Osteoblast (primary cell): ENCODE measurements around the gene ADGRL3. TPM values are rescaled to one million over a fixed set of nuclear protein-coding genes. Genes with fewer than 3 reads are reported as not detected.

Experiments used
- DNase-seq: peaks from one replicate; pipeline ENCODE4 v3.0.0; 2011; ENCODE audit warnings: low spot score, mixed read lengths; ENCODE audit not compliant: insufficient read length; ENCODE audit errors: missing footprints
- H2AFZ ChIP-seq: 2 replicates; pipeline ENCODE4 v1.6.0; 2011; ENCODE audit warnings: mild to moderate bottlenecking, low read length
- H3K27ac ChIP-seq: 2 replicates; pipeline ENCODE4 v1.5.1; 2011; ENCODE audit warnings: mild to moderate bottlenecking, low read depth, low read length, moderate library complexity
- H3K27me3 ChIP-seq: 2 replicates; pipeline ENCODE4 v1.6.0; 2012; ENCODE audit warnings: mild to moderate bottlenecking, control low read depth, inconsistent platforms, low read length, moderate library complexity; ENCODE audit not compliant: insufficient read depth
- H3K36me3 ChIP-seq: 2 replicates; pipeline ENCODE4 v1.5.1; 2011; ENCODE audit warnings: mild to moderate bottlenecking, low read length, control low read depth, moderate library complexity; ENCODE audit not compliant: insufficient read depth
- H3K4me1 ChIP-seq: 2 replicates; pipeline ENCODE4 v1.5.1; 2011; ENCODE audit warnings: mild to moderate bottlenecking, low read length, control low read depth, moderate library complexity; ENCODE audit not compliant: insufficient read depth
- H3K4me2 ChIP-seq: 2 replicates; pipeline ENCODE4 v1.6.0; 2011; ENCODE audit warnings: mild to moderate bottlenecking, low read length; ENCODE audit not compliant: insufficient read depth
- H3K4me3 ChIP-seq: fragments of 200-600 bp; sonication (generic); 3 replicates; pipeline ENCODE4 v1.5.1; 2012; ENCODE audit warnings: mild to moderate bottlenecking, low read length, inconsistent platforms; ENCODE audit not compliant: insufficient read depth
- H3K79me2 ChIP-seq: 2 replicates; pipeline ENCODE4 v1.6.0; 2012; ENCODE audit warnings: mild to moderate bottlenecking, low read length, control low read depth, inconsistent platforms; ENCODE audit not compliant: insufficient read depth
- H3K9me3 ChIP-seq: 2 replicates; pipeline ENCODE4 v1.5.1; 2011; ENCODE audit warnings: low read depth, low read length, control low read depth
- H4K20me1 ChIP-seq: 2 replicates; pipeline ENCODE4 v1.6.0; 2012; ENCODE audit warnings: mild to moderate bottlenecking, low read length, control low read depth; ENCODE audit not compliant: insufficient read depth
- total RNA-seq: library from RNA; depleted of rRNA; stranded (reverse); fragments of >200 nt; gene quantifications from 2 replicates; pipeline ENCODE4 v1.2.3, GENCODE V29; 2012
- TF ChIP-seq, protein P1 (sequence below): IDR thresholded peaks from 2 replicates; pipeline ENCODE4 v1.5.1; 2011; ENCODE audit warnings: mild to moderate bottlenecking, low read depth, low read length, moderate library complexity; ENCODE audit errors: extremely low read depth

Gene ADGRL3
- total RNA-seq, 1 donor = not detected

DNA sequence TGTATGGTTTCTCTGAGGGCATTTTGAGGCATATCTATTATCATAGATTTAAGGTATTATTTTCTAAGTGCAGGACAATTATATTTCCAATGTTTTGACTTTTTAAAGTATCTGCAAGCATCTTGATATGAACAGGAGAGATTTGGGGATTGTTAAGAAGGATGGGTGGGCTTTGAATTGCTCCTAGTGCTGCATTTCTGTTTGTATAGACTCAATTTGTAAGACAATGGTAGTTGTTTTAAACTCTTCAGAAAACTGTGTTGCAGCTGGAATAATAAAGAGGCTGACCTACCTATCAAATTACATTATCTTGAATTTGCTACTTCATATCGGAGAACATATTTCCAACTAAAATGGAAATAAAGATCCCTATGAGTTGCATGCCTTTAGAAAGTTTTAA, 570.3 kb downstream of the ADGRL3 start:
- Histone ChIP-seq H4K20me1 (no peaks in the 10 kb centered on the region), H3K4me1 (no peaks in the 10 kb centered on the region), H3K4me2 (no peak overlapping the region), H3K36me3 (no peaks in the 10 kb centered on the region), H3K79me2 (no peaks in the 10 kb centered on the region), H3K9me3 (peaks cover 4% of the 10 kb centered on the region), H3K27ac (no peak overlapping the region), H3K4me3 (no peak overlapping the region), H3K27me3 (no peaks in the 10 kb centered on the region), H2AFZ (no peak overlapping the region)
- TF ChIP-seq, protein P1, sequence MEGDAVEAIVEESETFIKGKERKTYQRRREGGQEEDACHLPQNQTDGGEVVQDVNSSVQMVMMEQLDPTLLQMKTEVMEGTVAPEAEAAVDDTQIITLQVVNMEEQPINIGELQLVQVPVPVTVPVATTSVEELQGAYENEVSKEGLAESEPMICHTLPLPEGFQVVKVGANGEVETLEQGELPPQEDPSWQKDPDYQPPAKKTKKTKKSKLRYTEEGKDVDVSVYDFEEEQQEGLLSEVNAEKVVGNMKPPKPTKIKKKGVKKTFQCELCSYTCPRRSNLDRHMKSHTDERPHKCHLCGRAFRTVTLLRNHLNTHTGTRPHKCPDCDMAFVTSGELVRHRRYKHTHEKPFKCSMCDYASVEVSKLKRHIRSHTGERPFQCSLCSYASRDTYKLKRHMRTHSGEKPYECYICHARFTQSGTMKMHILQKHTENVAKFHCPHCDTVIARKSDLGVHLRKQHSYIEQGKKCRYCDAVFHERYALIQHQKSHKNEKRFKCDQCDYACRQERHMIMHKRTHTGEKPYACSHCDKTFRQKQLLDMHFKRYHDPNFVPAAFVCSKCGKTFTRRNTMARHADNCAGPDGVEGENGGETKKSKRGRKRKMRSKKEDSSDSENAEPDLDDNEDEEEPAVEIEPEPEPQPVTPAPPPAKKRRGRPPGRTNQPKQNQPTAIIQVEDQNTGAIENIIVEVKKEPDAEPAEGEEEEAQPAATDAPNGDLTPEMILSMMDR = no peak
- no peak for DNase-seq

DNA sequence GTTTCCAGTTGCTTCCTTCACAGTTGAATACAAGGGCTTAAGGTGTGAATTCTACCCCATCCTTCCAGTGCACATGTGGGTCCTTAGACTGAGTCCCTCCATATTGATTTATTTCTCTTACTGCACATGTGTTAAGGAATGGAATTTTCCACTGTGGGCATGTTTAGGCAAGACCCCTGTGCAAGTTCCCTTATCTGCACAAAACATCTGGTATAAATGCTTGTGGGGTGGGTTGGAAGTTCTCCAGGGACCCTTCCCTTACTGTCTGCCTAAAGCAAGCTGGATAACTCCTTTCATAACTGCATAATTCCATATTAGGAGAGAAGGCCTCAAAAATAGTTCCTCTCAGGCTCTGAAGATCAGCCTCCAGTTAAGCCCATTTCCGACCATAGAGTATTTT, 570.9 kb downstream of the ADGRL3 start:
- Histone ChIP-seq H3K27me3 (no peaks in the 10 kb centered on the region), H3K4me2 (no peak overlapping the region), H3K79me2 (no peaks in the 10 kb centered on the region), H3K4me3 (no peak overlapping the region), H3K4me1 (no peaks in the 10 kb centered on the region), H2AFZ (no peak overlapping the region), H3K9me3 (peaks cover 4% of the 10 kb centered on the region), H3K36me3 (no peaks in the 10 kb centered on the region), H4K20me1 (no peaks in the 10 kb centered on the region), H3K27ac (no peak overlapping the region)
- no peak for DNase-seq
- TF ChIP-seq, protein P1 = no peak

DNA sequence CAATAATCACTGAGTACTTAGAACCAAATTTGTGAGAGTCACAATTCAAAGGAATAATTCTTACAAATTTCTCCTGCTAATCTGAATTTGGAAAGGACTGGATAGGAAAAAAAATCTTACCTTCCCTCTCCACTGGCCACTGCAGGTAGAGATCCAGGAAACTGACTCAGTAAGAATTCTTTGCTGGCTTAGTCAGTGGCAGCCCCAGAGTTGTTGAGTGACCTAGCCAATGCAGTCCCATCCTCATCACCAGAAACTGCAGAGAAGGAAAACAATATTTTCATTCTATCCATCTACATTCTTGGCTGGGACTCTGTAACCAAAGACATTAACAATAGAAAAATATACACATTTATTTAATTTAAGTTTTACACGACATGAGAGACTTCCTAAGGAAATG, 572.0 kb downstream of the ADGRL3 start:
- Histone ChIP-seq H2AFZ (no peak overlapping the region), H3K79me2 (no peaks in the 10 kb centered on the region), H4K20me1 (no peaks in the 10 kb centered on the region), H3K27me3 (no peaks in the 10 kb centered on the region), H3K9me3 (peaks cover 4% of the 10 kb centered on the region), H3K4me3 (no peak overlapping the region), H3K4me1 (no peaks in the 10 kb centered on the region), H3K4me2 (no peak overlapping the region), H3K36me3 (no peaks in the 10 kb centered on the region), H3K27ac (no peak overlapping the region)
- DNase-seq = no peak
- TF ChIP-seq, protein P1 = no peak

DNA sequence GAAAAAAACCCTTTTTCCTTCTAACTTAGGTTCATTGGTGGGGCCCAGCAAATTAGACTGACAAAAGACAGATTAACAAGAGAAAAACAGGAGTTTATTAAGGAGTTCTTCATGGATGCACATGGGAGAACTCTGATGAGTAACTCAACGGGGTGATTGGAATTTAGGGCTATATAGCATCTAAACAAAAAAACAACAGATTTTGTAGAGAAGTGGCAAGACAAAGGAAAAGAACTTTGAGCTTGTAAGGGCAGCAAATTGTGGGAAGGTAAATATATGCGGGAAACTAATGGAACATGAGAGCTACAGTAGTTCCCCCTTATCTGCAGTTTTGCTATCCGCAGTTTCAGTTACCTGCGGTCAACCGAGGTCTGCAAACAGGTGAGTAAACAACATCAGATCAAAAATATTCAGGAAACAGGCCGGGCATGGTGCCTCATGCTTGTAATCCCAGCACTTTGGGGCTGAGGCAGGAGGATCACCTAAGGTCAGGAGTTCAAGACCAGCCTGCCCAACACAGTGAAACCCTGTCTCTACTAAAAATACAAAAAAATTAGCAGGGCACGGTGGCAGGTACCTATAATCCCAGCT, 573.6 kb downstream of the ADGRL3 start:
- H3K36me3 ChIP-seq = no peaks in the 10 kb centered on the region
- TF ChIP-seq, protein P1 = no peak
- H3K4me2 ChIP-seq = no peak overlapping the region

More for the DNA sequence above, 573.6 kb downstream of the ADGRL3 start:
- H3K9me3 ChIP-seq = peaks cover 4% of the 10 kb centered on the region
- no peak overlapping the region for H2AFZ ChIP-seq
- no peak overlapping the region for H3K4me3 ChIP-seq
- no peaks in the 10 kb centered on the region for H3K4me1 ChIP-seq
- no peak for DNase-seq
- no peaks in the 10 kb centered on the region for H4K20me1 ChIP-seq
- no peak overlapping the region for H3K27ac ChIP-seq
- H3K27me3 ChIP-seq = no peaks in the 10 kb centered on the region
- no peaks in the 10 kb centered on the region for H3K79me2 ChIP-seq
